Caco-2 (cell line): ENCODE measurements around the gene PML. TPM values are rescaled to one million over a fixed set of nuclear protein-coding genes. Genes with fewer than 3 reads are reported as not detected.

ENCODE experiments used
- BruUV-seq: library from RNA; stranded (reverse); fragments of 400-500 nt; replicated peaks from 2 replicates; lab custom pipeline; 2021; lab: Mats Ljungman, UMichigan
- CTCF ChIA-PET: fragments of 300-600 bp; sonication (Branson Sonifier 250); formaldehyde crosslinking; loops from one replicate; lab custom pipeline; 2022; ENCODE audit warnings: antibody characterized with exemption; lab: Charles Lee
- POLR2A ChIA-PET: fragments of 300-600 bp; sonication (Branson Sonifier 250); formaldehyde crosslinking; loops from one replicate; lab custom pipeline; 2022; ENCODE audit warnings: antibody characterized with exemption; lab: Charles Lee
- DNase-seq, 2 experiments: peaks; one replicate each; pipeline versions ENCODE4 v3.0.0 to v3.0.0-alpha.2; 2020 to 2022
- H3K27me3 ChIP-seq: replicated peaks from 2 replicates; pipeline ENCODE4 v1.6.0; 2011; ENCODE audit warnings: low read length; ENCODE audit not compliant: control insufficient read depth, insufficient read depth
- H3K36me3 ChIP-seq: 2 replicates; pipeline ENCODE4 v1.5.1; 2011; ENCODE audit warnings: low read length; ENCODE audit not compliant: control insufficient read depth, insufficient read depth
- H3K4me1 ChIP-seq: fragments of 250-450 bp; sonication (Bioruptor Pico); 2 replicates; pipeline ENCODE4 v1.5.1; 2020; ENCODE audit warnings: mild to moderate bottlenecking
- H3K4me3 ChIP-seq: 2 replicates; pipeline ENCODE4 v1.5.1; 2011; ENCODE audit warnings: low read depth, mild to moderate bottlenecking, control low read depth, low read length
- H3K9me3 ChIP-seq: fragments of 250-450 bp; sonication (Bioruptor Pico); 2 replicates; pipeline ENCODE4 v1.5.1; 2020; ENCODE audit warnings: mild to moderate bottlenecking, moderate library complexity
- H3K27ac Mint-ChIP-seq: one replicate; pipeline ENCODE4 v1.8.0; 2022; ENCODE audit warnings: mixed read lengths; ENCODE audit not compliant: unreplicated experiment
- H3K27me3 Mint-ChIP-seq: one replicate; pipeline ENCODE4 v1.8.0; 2022; ENCODE audit warnings: mixed read lengths; ENCODE audit not compliant: insufficient read depth, unreplicated experiment
- H3K36me3 Mint-ChIP-seq: one replicate; pipeline ENCODE4 v1.8.0; 2022; ENCODE audit warnings: mild to moderate bottlenecking, mixed read lengths; ENCODE audit not compliant: insufficient read depth, unreplicated experiment
- H3K4me1 Mint-ChIP-seq: one replicate; pipeline ENCODE4 v1.8.0; 2022; ENCODE audit warnings: low read depth, mixed read lengths; ENCODE audit not compliant: unreplicated experiment
- H3K4me3 Mint-ChIP-seq: one replicate; pipeline ENCODE4 v1.8.0; 2022; ENCODE audit warnings: mild to moderate bottlenecking, moderate library complexity, mixed read lengths; ENCODE audit not compliant: unreplicated experiment
- H3K9me3 Mint-ChIP-seq: one replicate; pipeline ENCODE4 v1.8.0; 2022; ENCODE audit warnings: mixed read lengths; ENCODE audit not compliant: unreplicated experiment
- CTCF ChIP-seq, 2 experiments: fragments of 200-600 bp in 1 of 2; IDR thresholded peaks; 1 replicate in 1 of 2; 2 replicates in 1 of 2; pipeline versions ENCODE4 v1.5.1 to v1.8.0; 2011 to 2022; ENCODE audit warnings: antibody characterized with exemption in 1 of 2, control low read depth in 1 of 2, inconsistent platforms in 1 of 2, low read depth in 1 of 2, low read length in 1 of 2, mild to moderate bottlenecking in 1 of 2, moderate library complexity in 1 of 2; ENCODE audit not compliant: insufficient read depth in 1 of 2, severe bottlenecking in 1 of 2, unreplicated experiment in 1 of 2
- intact Hi-C: fragments of 100-400 bp; cut with micrococcal nuclease; formaldehyde crosslinking; loops from one replicate; pipeline ENCODE4 v1.10.0; 2022; ENCODE audit not compliant: unreplicated experiment
- total RNA-seq: library from RNA; stranded (reverse); gene quantifications from 2 replicates; pipeline ENCODE4 v1.2.3, GENCODE V29; 2022

Gene PML
- total RNA-seq, 1 experiment from 2014 or later = 18.7 TPM

- BruUV-seq = no TSS peak
- TF ChIP-seq CTCF (IDR thresholded peaks at IDR 0.05; ENCODE audit: insufficient read depth in 1 of 2, low read depth in 1 of 2, low read length in 1 of 2, severe bottlenecking in 1 of 2, unreplicated experiment in 1 of 2) = no peak
- H3K27ac Mint-ChIP-seq = no peak overlapping the region
- Histone ChIP-seq H3K4me3 (no peak overlapping the region), H3K36me3 (no peaks in the 10 kb centered on the region), H3K27me3 (no peaks in the 10 kb centered on the region), H3K9me3 (no peaks in the 10 kb centered on the region), H3K4me1 (peaks cover 10% of the 10 kb centered on the region)
- intact Hi-C loops = no loop called here
- no peaks in the 10 kb centered on the region for H3K9me3 Mint-ChIP-seq
- H3K36me3 Mint-ChIP-seq = no peaks in the 10 kb centered on the region
- H3K27me3 Mint-ChIP-seq = no peaks in the 10 kb centered on the region
- no peak for DNase-seq
- peaks cover 6% of the 10 kb centered on the region for H3K4me1 Mint-ChIP-seq
- CTCF ChIA-PET = interaction anchor here (1.1 kb wide), 1 partner anchor 24 kb away, joined by 3 read pairs; no protein-coding TSS in a partner anchor
- POLR2A ChIA-PET = no interaction called here
- no peak overlapping the region for H3K4me3 Mint-ChIP-seq
Observed at GRCh38 chr15:73948982-73949381, 45.5 kb upstream of the PML start.

- Histone ChIP-seq H3K36me3 (no peaks in the 10 kb centered on the region), H3K4me1 (peaks cover 5% of the 10 kb centered on the region), H3K9me3 (no peaks in the 10 kb centered on the region), H3K4me3 (no peak overlapping the region), H3K27me3 (no peaks in the 10 kb centered on the region)
- Mint-ChIP-seq H3K27me3 (no peaks in the 10 kb centered on the region), H3K9me3 (no peaks in the 10 kb centered on the region), H3K4me3 (no peak overlapping the region), H3K4me1 (peaks cover 6% of the 10 kb centered on the region), H3K27ac (no peak overlapping the region), H3K36me3 (no peaks in the 10 kb centered on the region)
- no peak for DNase-seq
- ChIA-PET POLR2A (no interaction called here), CTCF (interaction anchor here (1.1 kb wide), 1 partner anchor 23 kb away, joined by 3 read pairs; no protein-coding TSS in a partner anchor)
- BruUV-seq = no TSS peak
- TF ChIP-seq CTCF (IDR thresholded peaks at IDR 0.05; ENCODE audit: insufficient read depth in 1 of 2, low read depth in 1 of 2, low read length in 1 of 2, severe bottlenecking in 1 of 2, unreplicated experiment in 1 of 2) = no peak
- intact Hi-C loops = no loop called here
Observed at GRCh38 chr15:73949496-73949895, 45.0 kb upstream of the PML start.

GRCh38 chr15:73950479-73950830 is 44.1 kb upstream of the PML start:
- Histone ChIP-seq H3K27me3 (no peaks in the 10 kb centered on the region), H3K4me3 (no peak overlapping the region), H3K36me3 (no peaks in the 10 kb centered on the region), H3K9me3 (no peaks in the 10 kb centered on the region), H3K4me1 (no peaks in the 10 kb centered on the region)
- intact Hi-C loops = no loop called here
- peaks cover 6% of the 10 kb centered on the region for H3K4me1 Mint-ChIP-seq
- ChIA-PET POLR2A (no interaction called here), CTCF (interaction anchor here (0.6 to 1.8 kb wide), 13 partner anchors 7 to 625 kb away, joined by 3 to 32 read pairs (median 5); partner anchors contain the start of gene PML)
- no peak for TF ChIP-seq CTCF (IDR thresholded peaks at IDR 0.05; ENCODE audit: insufficient read depth in 1 of 2, low read depth in 1 of 2, low read length in 1 of 2, severe bottlenecking in 1 of 2, unreplicated experiment in 1 of 2)
- no peak overlapping the region for H3K27ac Mint-ChIP-seq
- BruUV-seq = no TSS peak
- H3K4me3 Mint-ChIP-seq = no peak overlapping the region
- H3K9me3 Mint-ChIP-seq = no peaks in the 10 kb centered on the region
- DNase-seq = no peak
- no peaks in the 10 kb centered on the region for H3K27me3 Mint-ChIP-seq
- no peaks in the 10 kb centered on the region for H3K36me3 Mint-ChIP-seq
